OCI-LY7 (cell line): ENCODE results near the gene ABCA8.

ENCODE experiments used
- EZH2phosphoT487 ChIP-seq: fragments of 200-600 bp; sonication (generic); IDR thresholded peaks from 2 replicates; pipeline ENCODE4 v1.6.1; 2018; ENCODE audit warnings: low read depth, borderline replicate concordance, mild to moderate bottlenecking, mixed run types, antibody characterized with exemption, low read length, moderate library complexity, mixed read lengths
- TF ChIP-seq, protein P1 (sequence below): fragments of 200-600 bp; sonication (generic); conservative IDR thresholded peaks from 2 replicates; pipeline ENCODE4 v1.5.1; 2014; ENCODE audit warnings: mild to moderate bottlenecking, antibody characterized with exemption, low read length, moderate library complexity, mixed read lengths

DNA sequence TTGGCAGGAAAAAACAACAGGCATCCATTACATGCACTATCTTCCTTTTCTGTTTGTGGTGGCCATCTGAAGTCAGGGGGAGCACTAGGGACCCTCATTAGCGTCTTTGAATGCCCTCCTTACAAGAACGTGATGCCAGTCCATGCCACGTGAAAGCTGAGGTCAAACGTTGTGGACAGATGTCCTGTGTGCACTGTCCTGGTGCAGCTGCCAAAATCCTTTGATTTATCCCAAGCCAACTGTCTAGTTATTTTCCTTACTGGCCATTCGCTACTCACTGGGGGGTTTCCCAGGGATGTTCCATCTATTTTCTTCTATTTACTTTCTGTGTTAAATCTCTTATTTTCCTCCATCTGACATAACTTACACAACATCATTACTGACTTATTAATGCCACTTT is 135.7 kb downstream of the ABCA8 start:
- TF ChIP-seq, protein P1, sequence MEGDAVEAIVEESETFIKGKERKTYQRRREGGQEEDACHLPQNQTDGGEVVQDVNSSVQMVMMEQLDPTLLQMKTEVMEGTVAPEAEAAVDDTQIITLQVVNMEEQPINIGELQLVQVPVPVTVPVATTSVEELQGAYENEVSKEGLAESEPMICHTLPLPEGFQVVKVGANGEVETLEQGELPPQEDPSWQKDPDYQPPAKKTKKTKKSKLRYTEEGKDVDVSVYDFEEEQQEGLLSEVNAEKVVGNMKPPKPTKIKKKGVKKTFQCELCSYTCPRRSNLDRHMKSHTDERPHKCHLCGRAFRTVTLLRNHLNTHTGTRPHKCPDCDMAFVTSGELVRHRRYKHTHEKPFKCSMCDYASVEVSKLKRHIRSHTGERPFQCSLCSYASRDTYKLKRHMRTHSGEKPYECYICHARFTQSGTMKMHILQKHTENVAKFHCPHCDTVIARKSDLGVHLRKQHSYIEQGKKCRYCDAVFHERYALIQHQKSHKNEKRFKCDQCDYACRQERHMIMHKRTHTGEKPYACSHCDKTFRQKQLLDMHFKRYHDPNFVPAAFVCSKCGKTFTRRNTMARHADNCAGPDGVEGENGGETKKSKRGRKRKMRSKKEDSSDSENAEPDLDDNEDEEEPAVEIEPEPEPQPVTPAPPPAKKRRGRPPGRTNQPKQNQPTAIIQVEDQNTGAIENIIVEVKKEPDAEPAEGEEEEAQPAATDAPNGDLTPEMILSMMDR: no peak
- TF ChIP-seq EZH2phosphoT487: no peak
